Esophagus squamous epithelium (tissue), 5 donors: Measurements from ENCODE around the gene RSPH6A. TPM values are rescaled to one million over a fixed set of nuclear protein-coding genes. Genes with fewer than 3 reads are reported as not detected.

Experiments used
- DNase-seq: peaks from one replicate; lab custom pipeline; 2025; lab: John Stamatoyannopoulos, UW
- H3K27ac ChIP-seq, 4 donors: fragments of 200-600 bp; sonication (generic); one replicate each; pipeline ENCODE4 v1.5.1; 2016 to 2019; ENCODE audit warnings: mild to moderate bottlenecking in 1 of 4
- H3K27me3 ChIP-seq, 4 donors: fragments of 200-600 bp; sonication (generic); 1 replicate in 3 of 4; 2 replicates in 1 of 4; pipeline versions ENCODE4 v1.5.1 to v1.6.0; 2017 to 2021; ENCODE audit warnings: antibody characterized with exemption in 1 of 4
- H3K36me3 ChIP-seq, 3 donors: fragments of 200-600 bp; sonication (generic); one replicate each; pipeline ENCODE4 v1.5.1; 2016 to 2019
- H3K4me1 ChIP-seq, 3 donors: fragments of 200-600 bp; sonication (generic); one replicate each; pipeline ENCODE4 v1.5.1; 2017 to 2019
- H3K4me3 ChIP-seq, 4 donors: fragments of 200-600 bp; sonication (generic); 1 replicate in 3 of 4; 2 replicates in 1 of 4; pipeline ENCODE4 v1.5.1; 2016 to 2019; ENCODE audit warnings: mild to moderate bottlenecking in 2 of 4, moderate library complexity in 1 of 4
- H3K9me3 ChIP-seq, 3 donors: fragments of 200-600 bp; sonication (generic); one replicate each; pipeline ENCODE4 v1.5.1; 2016 to 2019
- CTCF ChIP-seq, 6 experiments: fragments of 450-650 bp in 4 of 6; fragments of 200-600 bp in 2 of 6; sonication (generic) in 2 of 6; IDR thresholded peaks; one replicate each; pipeline ENCODE4 v1.5.1; 2016 to 2019; ENCODE audit warnings: antibody characterized with exemption in 6 of 6, mild to moderate bottlenecking in 4 of 6, moderate library complexity in 4 of 6
- POLR2A ChIP-seq, 4 donors: fragments of 450-650 bp; IDR thresholded peaks; one replicate each; pipeline ENCODE4 v1.6.1; 2017; ENCODE audit warnings: antibody characterized with exemption in 4 of 4, mild to moderate bottlenecking in 4 of 4, moderate library complexity in 3 of 4
- WGBS, 2 donors: methylation state at CpG; one replicate each; pipeline ENCODE4 v1.1.5; 2018; 5-methylcytosine and 5-hydroxymethylcytosine counted together
- intact Hi-C: fragments of 100-400 bp; cut with DNase I; formaldehyde crosslinking; loops from one replicate; pipeline ENCODE4 v1.15.0; 2022
- total RNA-seq, 4 donors: library from RNA; depleted of rRNA; stranded (reverse); fragments of >200 nt; gene quantifications; one replicate each; pipeline ENCODE4 v1.1.0, GENCODE V29; 2016
- donor health status: DM: yes; HTN: yes; CAD: no.

The RSPH6A gene
- total RNA-seq, 4 donors from 2014 or later = 0.19 TPM; not detected in 3

GRCh38 chr19:45791744-45792469 lies 23.2 kb downstream of the RSPH6A start:
- peak overlapping the region; percentile 44 to 92 (median 82) for H3K4me3 ChIP-seq
- no peak for DNase-seq
- H3K9me3 ChIP-seq = no peaks in the 10 kb centered on the region
- H3K36me3 ChIP-seq = peaks cover 6 to 42% (median 19%) of the 10 kb centered on the region in 3 donors
- peak overlapping the region; percentile 75 to 93 (median 86) for H3K27ac ChIP-seq
- peaks cover 16 to 29% (median 18%) of the 10 kb centered on the region in 3 donors for H3K4me1 ChIP-seq
- H3K27me3 ChIP-seq = no peaks in the 10 kb centered on the region
- WGBS, 2 donors = 14 to 21% methylated on average over 8 to 13 of the region's 31 CpGs
- TF ChIP-seq POLR2A (IDR thresholded peaks at IDR 0.05) = no peak
- intact Hi-C loops = no loop called here

- intact Hi-C loops = no loop called here
- Histone ChIP-seq H3K36me3 (peaks cover 16 to 51% (median 20%) of the 10 kb centered on the region in 3 donors), H3K9me3 (no peaks in the 10 kb centered on the region), H3K27ac (no peak overlapping the region), H3K27me3 (no peaks in the 10 kb centered on the region), H3K4me1 (peaks cover 16 to 32% (median 18%) of the 10 kb centered on the region in 3 donors), H3K4me3 (peak overlapping the region in 1 of 4 donors; percentile 88)
- DNase-seq = no peak
- TF ChIP-seq CTCF (IDR thresholded peaks at IDR 0.05) = no peak
- TF ChIP-seq POLR2A (IDR thresholded peaks at IDR 0.05) = no peak
- 77 to 78% methylated on average over 8 of the region's 8 CpGs for WGBS, 2 donors
These were observed 24.2 kb downstream of the RSPH6A start for GRCh38 chr19:45790942-45791341.

- H3K36me3 ChIP-seq = peaks cover 22 to 64% (median 26%) of the 10 kb centered on the region in 3 donors
- TF ChIP-seq CTCF (IDR thresholded peaks at IDR 0.05) (no peak), POLR2A (IDR thresholded peaks at IDR 0.05) (no peak)
- H3K4me3 ChIP-seq = no peak overlapping the region
- peaks cover 16 to 49% (median 25%) of the 10 kb centered on the region in 3 donors for H3K4me1 ChIP-seq
- intact Hi-C loops = no loop called here
- H3K27ac ChIP-seq = no peak overlapping the region
- H3K9me3 ChIP-seq = no peaks in the 10 kb centered on the region
- no peaks in the 10 kb centered on the region for H3K27me3 ChIP-seq
- WGBS, 2 donors = 86 to 94% methylated on average over 11 to 14 of the region's 15 CpGs
- DNase-seq = no peak
These were observed 25.9 kb downstream of the RSPH6A start for GRCh38 chr19:45789035-45789786.

- 94% methylated on average over 7 of the region's 21 CpGs; no CpG with 5 or more reads in 1 of the 2 donors for WGBS, 2 donors
- H3K4me1 ChIP-seq = peaks cover 33 to 62% (median 43%) of the 10 kb centered on the region in 3 donors
- H3K27ac ChIP-seq = no peak overlapping the region
- intact Hi-C loops = no loop called here
- H3K36me3 ChIP-seq = peaks cover 22 to 64% (median 26%) of the 10 kb centered on the region in 3 donors
- TF ChIP-seq POLR2A (IDR thresholded peaks at IDR 0.05) (no peak), CTCF (IDR thresholded peaks at IDR 0.05) (no peak)
- no peak for DNase-seq
- H3K9me3 ChIP-seq = no peaks in the 10 kb centered on the region
- H3K4me3 ChIP-seq = no peak overlapping the region
- H3K27me3 ChIP-seq = no peaks in the 10 kb centered on the region
These were observed 28.6 kb downstream of the RSPH6A start for GRCh38 chr19:45786533-45786894.

- intact Hi-C loops = no loop called here
- no peak for DNase-seq
- Histone ChIP-seq H3K36me3 (peaks cover 22 to 63% (median 26%) of the 10 kb centered on the region in 3 donors), H3K4me3 (no peak overlapping the region), H3K27me3 (no peaks in the 10 kb centered on the region), H3K4me1 (peaks cover 33 to 62% (median 43%) of the 10 kb centered on the region in 3 donors), H3K27ac (peak overlapping the region in 3 of 4 donors; percentile 87 to 92 (median 91)), H3K9me3 (no peaks in the 10 kb centered on the region)
- TF ChIP-seq CTCF (IDR thresholded peaks at IDR 0.05) (no peak), POLR2A (IDR thresholded peaks at IDR 0.05) (no peak)
- 86% methylated on average over 24 of the region's 57 CpGs; no CpG with 5 or more reads in 1 of the 2 donors for WGBS, 2 donors
These were observed 29.2 kb downstream of the RSPH6A start for GRCh38 chr19:45785781-45786532.
